ES-I3 (cell line): ENCODE measurements around the gene ICAM2.
A peak's percentile ranks its signal among the peaks of the same experiment; 100 is the strongest.

ENCODE experiments used
- H3K36me3 ChIP-seq: 2 replicates; pipeline ENCODE4 v1.6.1; 2013; ENCODE audit warnings: mild to moderate bottlenecking, low read length, control low read depth, moderate library complexity; ENCODE audit not compliant: insufficient read depth
- H3K4me1 ChIP-seq: 2 replicates; pipeline ENCODE4 v1.6.1; 2013; ENCODE audit warnings: mild to moderate bottlenecking, control low read depth, low read length; ENCODE audit not compliant: insufficient read depth
- H3K9ac ChIP-seq: 2 replicates; pipeline ENCODE4 v1.6.1; 2013; ENCODE audit warnings: low read depth, mild to moderate bottlenecking, low read length, moderate library complexity
- H3K9me3 ChIP-seq: 2 replicates; pipeline ENCODE4 v1.6.1; 2013; ENCODE audit warnings: mild to moderate bottlenecking, low read length, moderate library complexity; ENCODE audit not compliant: control insufficient read depth, insufficient read depth

ICAM2 gene

DNA sequence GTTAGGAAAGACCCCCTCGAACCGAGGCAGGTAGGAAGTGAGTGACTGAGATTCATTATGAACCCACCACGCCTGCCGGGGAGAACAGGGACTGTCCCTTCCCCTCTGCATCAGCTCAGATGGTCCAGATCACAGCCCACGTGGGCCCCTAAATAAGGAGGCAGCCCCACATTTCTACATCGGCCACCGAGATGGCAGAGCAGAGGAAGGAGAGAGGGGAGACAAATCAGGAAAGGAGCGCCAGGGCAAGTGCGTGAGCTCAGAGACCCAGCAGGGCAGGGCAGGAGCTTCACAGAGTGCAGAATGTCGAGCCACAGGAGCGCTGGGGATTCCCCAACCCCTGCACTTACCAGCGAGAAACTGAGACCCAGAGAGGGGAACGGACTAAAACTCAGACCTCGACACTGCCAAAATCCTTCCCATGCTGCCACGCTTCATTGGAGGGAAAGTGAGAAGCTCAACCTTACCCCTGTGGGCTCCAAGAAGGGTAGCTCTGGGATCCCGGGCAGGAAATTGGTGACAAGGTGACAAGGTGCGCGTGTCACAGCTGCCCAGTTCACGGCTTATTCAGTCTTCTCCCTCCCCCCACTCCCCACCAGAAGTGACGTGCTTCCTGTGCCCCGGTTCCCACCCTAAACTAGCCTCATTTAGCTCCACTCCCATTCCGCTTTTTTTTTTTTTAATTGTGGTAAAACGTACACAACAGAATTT, at the start of gene ICAM2:
ICAM2 (minus strand) TSS at position 578 of the 711 bp plus-strand sequence. CDS start 13,942 bp downstream, outside the sequence.
- peak within 1 kb of the TSS; percentile 33; the same call in 1 of the 2 replicates for H3K9ac ChIP-seq
- no peaks in the 10 kb centered on the region for H3K36me3 ChIP-seq
- no peaks in the 10 kb centered on the region for H3K9me3 ChIP-seq
- H3K4me1 ChIP-seq, result peaks cover 4% of the 10 kb centered on the region; the same call in 1 of the 2 replicates

- Histone ChIP-seq H3K9ac (no peak overlapping the region), H3K4me1 (no peaks in the 10 kb centered on the region; the same call in 1 of the 2 replicates), H3K36me3 (peaks cover 16% of the 10 kb centered on the region), H3K9me3 (peaks cover 12% of the 10 kb centered on the region)
Measured at GRCh38 chr17:64070213-64070612, 49.8 kb upstream of the ICAM2 start.

DNA sequence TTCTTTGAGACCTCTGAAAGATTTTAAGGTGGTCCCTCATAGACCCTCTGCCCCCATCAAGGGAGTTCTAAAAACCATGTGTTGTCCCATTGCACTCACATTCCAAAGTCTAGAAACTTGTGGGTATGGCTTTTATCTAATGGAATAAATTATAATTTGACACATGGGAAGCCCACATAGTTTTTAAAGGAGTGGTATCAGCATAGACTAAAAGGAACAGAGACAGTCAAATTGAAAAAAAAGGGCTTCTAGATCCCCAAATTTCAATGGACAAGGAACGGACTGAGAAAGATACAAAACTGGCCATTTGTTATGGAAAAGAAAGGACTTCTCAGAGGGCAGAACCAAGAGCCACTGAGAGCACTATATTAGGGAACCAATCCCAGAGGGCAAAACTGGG, 48.7 kb upstream of the ICAM2 start:
- Histone ChIP-seq H3K9ac (no peak overlapping the region), H3K9me3 (peaks cover 12% of the 10 kb centered on the region), H3K36me3 (peaks cover 16% of the 10 kb centered on the region), H3K4me1 (no peaks in the 10 kb centered on the region)

DNA sequence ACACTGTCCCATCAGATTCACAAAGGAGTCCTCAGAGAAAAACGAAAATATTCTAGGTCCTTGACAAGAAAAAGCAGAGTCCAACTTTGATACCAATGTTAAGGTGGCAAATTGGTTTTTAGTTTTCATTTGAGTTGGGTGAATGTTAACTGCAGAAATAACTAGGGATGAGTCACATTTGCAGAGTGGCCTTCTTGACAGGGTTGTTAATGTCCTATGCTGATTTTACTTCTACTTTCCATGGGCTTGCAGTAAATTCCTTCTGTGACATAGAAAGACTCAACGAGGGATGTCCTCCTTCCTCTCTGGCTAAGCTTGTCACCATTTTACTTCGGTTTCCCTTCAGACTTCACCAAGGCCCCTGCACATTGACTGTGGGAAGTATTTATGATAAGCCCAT, 47.2 kb upstream of the ICAM2 start:
- H3K36me3 ChIP-seq, result peaks cover 16% of the 10 kb centered on the region
- H3K9me3 ChIP-seq, result peaks cover 12% of the 10 kb centered on the region
- no peaks in the 10 kb centered on the region for H3K4me1 ChIP-seq
- H3K9ac ChIP-seq, result no peak overlapping the region

GRCh38 chr17:64066716-64067115, 46.3 kb upstream of the ICAM2 start:
- Histone ChIP-seq H3K36me3 (peaks cover 16% of the 10 kb centered on the region), H3K9me3 (peaks cover 12% of the 10 kb centered on the region), H3K4me1 (no peaks in the 10 kb centered on the region), H3K9ac (no peak overlapping the region)

DNA sequence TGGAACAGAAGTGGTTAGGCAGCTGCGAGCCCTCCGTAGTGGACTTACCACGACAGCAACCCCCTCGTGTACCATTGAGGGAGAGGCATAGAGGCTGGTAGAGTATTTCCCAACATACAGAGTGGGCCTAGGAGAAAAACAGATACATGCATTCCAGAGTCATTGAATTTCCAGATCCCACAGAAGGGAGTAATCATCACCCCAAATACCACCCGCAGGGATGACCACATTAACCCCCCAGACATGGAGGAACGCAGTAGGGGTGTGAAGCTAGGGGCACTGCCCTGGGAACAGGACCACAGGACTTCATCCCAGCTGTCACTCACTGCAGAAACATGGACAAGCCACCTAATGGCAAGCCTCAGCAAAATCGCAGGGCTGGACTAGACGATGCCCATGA, 44.7 kb upstream of the ICAM2 start:
- peaks cover 12% of the 10 kb centered on the region for H3K9me3 ChIP-seq
- no peaks in the 10 kb centered on the region for H3K4me1 ChIP-seq
- H3K36me3 ChIP-seq, result peaks cover 10% of the 10 kb centered on the region
- no peak overlapping the region for H3K9ac ChIP-seq

DNA sequence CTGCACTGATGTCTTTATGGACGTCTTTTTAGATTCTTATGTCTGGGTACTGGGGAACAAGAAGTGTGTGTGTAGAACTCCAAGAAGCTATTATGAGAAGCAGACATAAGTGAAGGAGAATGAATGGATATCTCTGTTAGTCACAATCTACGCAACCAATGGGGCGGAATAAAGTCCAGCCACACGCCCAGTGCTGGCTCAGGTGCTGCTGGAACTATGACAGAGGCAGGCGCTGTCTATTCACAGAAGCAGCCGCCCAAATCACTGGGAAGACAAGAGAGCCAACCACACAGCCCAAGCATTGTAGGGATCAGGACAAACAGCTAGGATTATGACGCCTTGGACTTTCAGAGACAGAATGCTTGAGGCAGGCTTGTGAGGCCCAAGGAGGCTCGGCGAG, 43.9 kb upstream of the ICAM2 start:
- Histone ChIP-seq H3K9ac (peak overlapping the region; percentile 24; the same call in 1 of the 2 replicates), H3K36me3 (0 out of 2 replicates have a peak, but pooled peaks cover 4% of the 10 kb centered on the region), H3K4me1 (no peaks in the 10 kb centered on the region), H3K9me3 (peaks cover 9% of the 10 kb centered on the region)

GRCh38 chr17:64063766-64064224, 43.4 kb upstream of the ICAM2 start:
- H3K9me3 ChIP-seq, result peaks cover 3% of the 10 kb centered on the region; the same call in 1 of the 2 replicates
- H3K9ac ChIP-seq, result peak overlapping the region; percentile 24; the same call in 1 of the 2 replicates
- H3K4me1 ChIP-seq, result no peaks in the 10 kb centered on the region
- H3K36me3 ChIP-seq, result 0 out of 2 replicates have a peak, but pooled peaks cover 4% of the 10 kb centered on the region

DNA sequence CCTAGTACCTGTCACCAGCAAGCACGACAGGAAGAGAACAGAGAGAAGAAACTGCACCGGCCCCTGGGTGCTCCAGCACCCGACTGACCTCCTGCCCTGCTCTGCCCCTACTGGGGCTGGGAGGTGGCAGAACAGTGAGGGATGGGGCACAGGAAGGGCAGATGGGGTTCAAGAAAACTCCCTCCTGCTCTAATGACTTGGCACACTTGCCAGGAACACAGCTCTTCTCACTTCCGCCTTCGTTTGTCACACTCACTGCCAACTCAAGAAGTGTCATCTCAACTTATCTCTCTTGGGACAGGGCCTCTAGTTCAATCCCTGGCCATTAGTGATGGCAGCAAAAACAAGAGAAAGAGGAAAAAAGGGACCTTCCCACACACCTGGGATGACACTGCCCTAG, 42.7 kb upstream of the ICAM2 start:
- no peaks in the 10 kb centered on the region for H3K9me3 ChIP-seq

GRCh38 chr17:64061178-64061898, 40.9 kb upstream of the ICAM2 start:
- peaks cover 7% of the 10 kb centered on the region for H3K4me1 ChIP-seq
- H3K9ac ChIP-seq, result no peak overlapping the region
- 0 out of 2 replicates have a peak, but pooled peaks cover 4% of the 10 kb centered on the region for H3K36me3 ChIP-seq
- H3K9me3 ChIP-seq, result no peaks in the 10 kb centered on the region

More for the DNA sequence above, 42.7 kb upstream of the ICAM2 start:
- Histone ChIP-seq H3K36me3 (0 out of 2 replicates have a peak, but pooled peaks cover 4% of the 10 kb centered on the region), H3K9ac (no peak overlapping the region), H3K4me1 (no peaks in the 10 kb centered on the region)

DNA sequence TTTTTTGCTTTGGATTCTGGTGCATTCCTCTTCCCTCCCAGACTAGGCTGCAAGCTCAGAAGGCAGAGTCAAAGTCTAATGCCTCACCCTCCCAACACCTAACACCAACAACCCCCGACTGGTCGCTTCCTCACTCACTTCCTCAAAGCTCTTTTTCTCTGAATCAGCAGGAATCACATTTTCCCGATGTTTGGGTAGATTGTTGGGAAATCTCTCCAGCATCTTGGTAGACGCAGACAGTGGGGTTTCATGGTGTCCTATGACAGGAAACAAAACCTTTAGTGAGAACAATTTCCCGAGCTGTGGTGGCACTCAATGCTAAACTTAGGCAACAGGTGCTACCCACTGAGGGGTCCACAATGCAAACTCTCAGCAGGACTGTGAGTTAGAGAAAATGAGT, 39.9 kb upstream of the ICAM2 start:
- H3K4me1 ChIP-seq, result peaks cover 17% of the 10 kb centered on the region

DNA sequence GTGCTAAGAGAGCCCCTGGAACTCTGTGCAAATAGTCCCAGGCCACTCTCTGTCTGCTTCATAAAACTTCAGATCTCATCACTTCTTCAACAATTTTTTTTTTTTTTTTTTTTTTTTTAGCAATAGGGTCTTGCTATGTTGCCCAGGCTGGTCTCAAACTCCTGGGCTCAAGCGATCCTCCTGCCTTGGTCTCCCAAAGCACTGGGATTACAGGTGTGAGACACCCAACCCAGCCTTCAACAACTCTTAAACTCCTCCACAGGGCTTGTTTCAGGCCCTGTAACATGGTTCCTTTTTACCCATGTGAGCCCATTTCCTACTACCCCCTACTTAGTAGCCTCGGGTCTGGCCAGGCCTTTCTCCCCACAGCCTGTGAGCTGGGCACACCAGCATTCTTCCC, 39.3 kb upstream of the ICAM2 start:
- Histone ChIP-seq H3K9me3 (no peaks in the 10 kb centered on the region), H3K4me1 (peaks cover 17% of the 10 kb centered on the region), H3K36me3 (0 out of 2 replicates have a peak, but pooled peaks cover 4% of the 10 kb centered on the region), H3K9ac (no peak overlapping the region)

More for the DNA sequence above, 39.9 kb upstream of the ICAM2 start:
- H3K36me3 ChIP-seq, result 0 out of 2 replicates have a peak, but pooled peaks cover 4% of the 10 kb centered on the region
- no peaks in the 10 kb centered on the region for H3K9me3 ChIP-seq
- no peak overlapping the region for H3K9ac ChIP-seq

GRCh38 chr17:64058621-64059020, 38.2 kb upstream of the ICAM2 start:
- H3K9ac ChIP-seq, result no peak overlapping the region
- H3K36me3 ChIP-seq, result 0 out of 2 replicates have a peak, but pooled peaks cover 4% of the 10 kb centered on the region
- no peaks in the 10 kb centered on the region for H3K9me3 ChIP-seq
- peaks cover 17% of the 10 kb centered on the region for H3K4me1 ChIP-seq

DNA sequence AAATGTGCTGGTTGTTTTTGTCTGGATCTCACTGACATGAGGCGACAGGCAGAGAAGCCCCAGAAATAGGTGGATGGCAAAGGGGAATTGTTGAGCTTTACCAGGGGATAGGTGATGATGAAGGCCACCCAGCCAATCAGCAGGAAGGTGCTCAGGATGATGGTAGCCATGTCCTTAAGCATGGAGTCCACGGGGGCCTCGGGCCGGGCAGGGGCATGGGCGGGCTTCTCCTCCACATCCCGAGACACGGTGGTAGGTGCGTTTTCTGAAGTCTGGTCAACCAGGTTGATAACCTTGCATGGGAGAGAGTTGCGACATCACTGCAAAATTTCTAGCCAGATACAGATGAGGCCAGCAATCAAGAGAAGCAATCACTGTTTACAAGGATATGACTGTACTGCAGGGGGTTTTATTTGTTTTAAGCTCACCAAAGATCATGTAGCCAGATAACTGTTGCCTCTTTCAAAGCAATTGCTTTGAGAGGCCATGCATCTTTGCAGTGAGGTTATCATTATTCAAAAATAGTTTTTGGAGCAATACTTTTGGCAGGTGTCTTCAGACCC, 37.3 kb upstream of the ICAM2 start:
- H3K9me3 ChIP-seq, result no peaks in the 10 kb centered on the region
- H3K36me3 ChIP-seq, result 0 out of 2 replicates have a peak, but pooled peaks cover 4% of the 10 kb centered on the region
- no peak overlapping the region for H3K9ac ChIP-seq
- peaks cover 17% of the 10 kb centered on the region for H3K4me1 ChIP-seq
